NCI-H524 treated with DMSO at 0.1 percent for 48 hours (cell line): ENCODE data around the gene SUCO.

Experiments used
- DNase-seq: peaks from one replicate; lab custom pipeline; 2025; lab: John Stamatoyannopoulos, UW

SUCO gene

DNA sequence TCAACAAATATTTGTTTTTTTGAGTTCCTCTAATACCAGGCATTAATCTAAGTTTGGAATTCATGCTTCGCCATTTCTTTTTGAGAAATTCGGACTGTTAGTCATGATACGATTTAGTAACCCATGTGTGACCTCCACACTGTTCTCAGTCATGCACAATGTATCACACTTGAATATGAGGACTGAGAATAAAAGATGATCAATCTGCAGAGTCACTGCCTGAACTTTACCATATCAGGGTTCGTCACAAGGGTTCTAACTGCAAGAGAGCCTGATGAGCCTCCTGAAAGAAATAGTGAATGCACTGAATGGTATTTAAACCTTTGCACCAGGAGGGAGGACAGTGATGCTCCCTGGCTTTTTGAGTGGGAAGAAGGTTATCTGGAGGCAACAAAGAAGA, 115.0 kb downstream of the SUCO start:
- no peak for DNase-seq

DNA sequence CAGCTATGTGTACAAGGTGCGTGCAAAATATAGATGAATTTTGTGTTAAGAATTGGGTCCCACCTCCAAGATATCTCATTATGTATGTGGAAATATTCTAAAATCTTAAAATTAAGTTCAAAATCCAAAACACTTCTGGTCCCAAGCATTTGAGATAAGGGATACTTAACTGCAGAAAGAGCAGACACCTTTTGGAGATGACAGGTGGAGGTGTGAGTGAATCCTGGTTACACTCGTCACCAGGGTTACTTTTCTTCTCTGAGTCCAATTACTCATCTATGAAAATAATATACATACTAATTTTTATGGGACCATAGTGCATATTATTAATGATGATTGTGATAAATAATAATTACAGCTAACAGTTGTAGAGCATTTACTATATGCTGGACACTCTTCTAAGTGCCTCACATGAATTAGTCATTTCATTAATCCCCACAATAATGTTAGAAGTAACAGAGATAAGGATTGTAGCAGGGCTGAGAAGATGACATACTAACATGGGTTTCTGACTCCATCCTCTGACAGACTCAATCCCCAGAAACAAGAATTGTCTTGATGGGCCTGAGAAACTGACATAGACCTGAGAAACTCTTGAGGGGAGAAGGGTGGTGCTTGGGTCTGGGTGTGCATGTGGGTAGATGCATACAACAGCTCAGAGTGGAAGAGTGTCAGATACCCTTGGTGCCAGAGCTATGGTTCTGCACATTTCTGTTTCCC, 117.7 kb downstream of the SUCO start:
- no peak for DNase-seq

GRCh38 chr1:172653015-172653709, 120.2 kb downstream of the SUCO start:
- no peak for DNase-seq

- no peak for DNase-seq
These were observed 121.6 kb downstream of the SUCO start for GRCh38 chr1:172654535-172654934.

- no peak for DNase-seq
These were observed 123.6 kb downstream of the SUCO start for GRCh38 chr1:172656576-172656975.

DNA sequence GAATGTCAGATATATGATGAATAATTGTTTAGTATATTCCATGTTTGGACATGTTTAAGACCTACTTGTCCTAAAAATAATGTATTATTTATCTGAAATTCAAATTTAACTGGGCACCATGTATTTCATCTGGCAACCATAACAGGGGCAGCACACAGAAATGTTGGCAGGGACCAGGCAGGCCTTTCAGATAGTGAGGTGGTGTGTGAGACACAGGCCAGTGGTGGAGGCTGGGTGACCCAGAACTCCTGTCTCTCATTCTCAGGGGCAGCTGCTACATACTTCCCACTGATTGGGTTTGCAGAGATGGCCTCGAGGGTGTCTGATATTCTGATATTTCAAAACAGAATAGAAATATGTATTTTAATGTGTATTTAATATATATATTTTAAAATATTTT, 124.6 kb downstream of the SUCO start:
- no peak for DNase-seq

DNA sequence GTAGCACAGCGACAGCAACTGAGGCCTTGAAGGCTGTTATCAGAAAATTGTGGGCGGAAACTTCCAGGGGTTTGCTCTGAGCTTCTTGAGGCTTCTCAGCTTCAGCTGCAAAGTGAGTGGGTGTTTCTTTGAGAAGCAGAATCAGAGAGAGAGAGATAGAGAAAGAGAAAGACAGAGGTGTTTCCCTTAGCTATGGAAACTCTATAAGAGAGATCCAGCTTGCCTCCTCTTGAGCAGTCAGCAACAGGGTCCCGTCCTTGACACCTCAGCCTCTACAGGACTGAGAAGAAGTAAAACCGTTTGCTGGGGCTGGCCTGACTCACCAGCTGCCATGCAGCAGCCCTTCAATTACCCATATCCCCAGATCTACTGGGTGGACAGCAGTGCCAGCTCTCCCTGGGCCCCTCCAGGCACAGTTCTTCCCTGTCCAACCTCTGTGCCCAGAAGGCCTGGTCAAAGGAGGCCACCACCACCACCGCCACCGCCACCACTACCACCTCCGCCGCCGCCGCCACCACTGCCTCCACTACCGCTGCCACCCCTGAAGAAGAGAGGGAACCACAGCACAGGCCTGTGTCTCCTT, 126.0 kb downstream of the SUCO start, which contains the start of gene FASLG:
Gene FASLG, plus strand, starts transcription at position 233 of the 583 bp plus-strand sequence. Its CDS starts 99 bp downstream, at position 332.
- no peak for DNase-seq

DNA sequence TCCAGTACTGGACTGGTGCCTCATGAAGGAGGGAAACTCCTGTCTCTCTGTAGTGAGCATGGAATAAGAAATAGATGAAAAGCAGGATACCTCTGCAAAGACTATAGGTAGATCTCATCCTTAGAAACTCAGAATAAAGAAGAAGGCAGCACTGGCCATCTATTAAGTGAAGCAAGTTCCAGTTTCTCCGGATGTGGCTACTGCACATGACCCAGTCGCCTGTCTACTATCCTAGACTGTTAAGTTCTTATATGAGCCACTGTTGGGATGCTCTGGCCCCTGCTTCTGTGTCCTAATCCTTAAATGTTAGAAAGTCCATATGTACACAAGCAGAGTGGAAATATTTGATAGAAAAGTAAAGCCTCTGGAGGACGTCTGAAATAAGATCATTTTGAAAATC, 128.2 kb downstream of the SUCO start:
- DNase-seq = no peak
